NCI-H1105 treated with DMSO at 0.1 percent for 48 hours (cell line): ENCODE measurements around the gene KLK15.

Experiments used
- DNase-seq: peaks from one replicate; lab custom pipeline; 2025; lab: John Stamatoyannopoulos, UW

The KLK15 gene

GRCh38 chr19:50833117-50833801 is at the start of gene KLK15:
TSS of gene KLK15 (minus strand) at chr19:50833574. CDS start at chr19:50831492, 2,082 bp downstream.
- no peak for DNase-seq

- no peak for DNase-seq
These were observed 48.8 kb upstream of the KLK15 start for GRCh38 chr19:50882188-50882587.

- DNase-seq, result no peak
These were observed 46.9 kb upstream of the KLK15 start for GRCh38 chr19:50880241-50880640.

GRCh38 chr19:50878851-50879250 is 45.5 kb upstream of the KLK15 start:
- DNase-seq, result no peak

- no peak for DNase-seq
These were observed 44.0 kb upstream of the KLK15 start for GRCh38 chr19:50877338-50877737.

- no peak for DNase-seq
These were observed 43.1 kb upstream of the KLK15 start for GRCh38 chr19:50876456-50876855.

- no peak for DNase-seq
These were observed 42.5 kb upstream of the KLK15 start for GRCh38 chr19:50875795-50876422.

GRCh38 chr19:50874211-50874610 is 40.8 kb upstream of the KLK15 start:
- no peak for DNase-seq

GRCh38 chr19:50873056-50873455 is 39.7 kb upstream of the KLK15 start, which contains the start of gene KLK2:
TSS of gene KLK2 (plus strand) at chr19:50873439. CDS start at chr19:50873474, 35 bp downstream.
- DNase-seq, result no peak

- DNase-seq, result no peak
These were observed 37.2 kb upstream of the KLK15 start for GRCh38 chr19:50870417-50871089.

GRCh38 chr19:50869479-50869878 is 36.1 kb upstream of the KLK15 start:
- no peak for DNase-seq

GRCh38 chr19:50861496-50862286 is 28.3 kb upstream of the KLK15 start:
- DNase-seq, result no peak

GRCh38 chr19:50861010-50861409 is 27.6 kb upstream of the KLK15 start:
- no peak for DNase-seq

- DNase-seq, result no peak
These were observed 26.5 kb upstream of the KLK15 start for GRCh38 chr19:50859849-50860248.

GRCh38 chr19:50858886-50859285 is 25.5 kb upstream of the KLK15 start:
- peak; percentile 75 for DNase-seq

GRCh38 chr19:50857366-50857765 is 24.0 kb upstream of the KLK15 start:
- no peak for DNase-seq

GRCh38 chr19:50854636-50855410 is 21.4 kb upstream of the KLK15 start, which contains the start of gene KLK3:
TSS of gene KLK3 (plus strand) at chr19:50854915. CDS start at chr19:50854956, 41 bp downstream.
- no peak for DNase-seq

- no peak for DNase-seq
These were observed 18.2 kb upstream of the KLK15 start for GRCh38 chr19:50851620-50852019.

- no peak for DNase-seq
These were observed 17.4 kb upstream of the KLK15 start for GRCh38 chr19:50850738-50851137.

GRCh38 chr19:50844296-50844935 is 11.0 kb upstream of the KLK15 start:
- DNase-seq, result peak; percentile 31

- DNase-seq, result peak; percentile 16
These were observed 10.4 kb upstream of the KLK15 start for GRCh38 chr19:50843701-50844221.
